ENCODE data around the gene RTN4. TPM values are rescaled to one million over a fixed set of nuclear protein-coding genes. Genes with fewer than 3 reads are reported as not detected.

Gene RTN4
- total RNA-seq, 2 donors from 2014 or later, result 180 to 225 TPM

GRCh38 chr2:54986264-54986663 lies 64.0 kb downstream of the RTN4 start:
- Histone ChIP-seq H3K4me1 (ENCODE audit: control insufficient read depth, insufficient read depth, low read length) (no peaks in the 10 kb centered on the region), H3K9ac (ENCODE audit: extremely low read depth, low read length, poor library complexity, severe bottlenecking) (no peak overlapping the region), H3K36me3 (ENCODE audit: control insufficient read depth, insufficient read depth, low read length) (peaks cover 57% of the 10 kb centered on the region), H3K4me3 (ENCODE audit: low read length) (no peak overlapping the region), H3K27ac (ENCODE audit: low read depth, low read length) (no peak overlapping the region), H3K27me3 (ENCODE audit: control insufficient read depth, insufficient read depth, low read length, poor library complexity, severe bottlenecking) (no peaks in the 10 kb centered on the region), H3K9me3 (ENCODE audit: control insufficient read depth, low read length) (no peaks in the 10 kb centered on the region)
- TF ChIP-seq, protein P1, sequence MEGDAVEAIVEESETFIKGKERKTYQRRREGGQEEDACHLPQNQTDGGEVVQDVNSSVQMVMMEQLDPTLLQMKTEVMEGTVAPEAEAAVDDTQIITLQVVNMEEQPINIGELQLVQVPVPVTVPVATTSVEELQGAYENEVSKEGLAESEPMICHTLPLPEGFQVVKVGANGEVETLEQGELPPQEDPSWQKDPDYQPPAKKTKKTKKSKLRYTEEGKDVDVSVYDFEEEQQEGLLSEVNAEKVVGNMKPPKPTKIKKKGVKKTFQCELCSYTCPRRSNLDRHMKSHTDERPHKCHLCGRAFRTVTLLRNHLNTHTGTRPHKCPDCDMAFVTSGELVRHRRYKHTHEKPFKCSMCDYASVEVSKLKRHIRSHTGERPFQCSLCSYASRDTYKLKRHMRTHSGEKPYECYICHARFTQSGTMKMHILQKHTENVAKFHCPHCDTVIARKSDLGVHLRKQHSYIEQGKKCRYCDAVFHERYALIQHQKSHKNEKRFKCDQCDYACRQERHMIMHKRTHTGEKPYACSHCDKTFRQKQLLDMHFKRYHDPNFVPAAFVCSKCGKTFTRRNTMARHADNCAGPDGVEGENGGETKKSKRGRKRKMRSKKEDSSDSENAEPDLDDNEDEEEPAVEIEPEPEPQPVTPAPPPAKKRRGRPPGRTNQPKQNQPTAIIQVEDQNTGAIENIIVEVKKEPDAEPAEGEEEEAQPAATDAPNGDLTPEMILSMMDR (conservative IDR thresholded peaks at IDR 0.05), result no peak
- Mint-ChIP-seq H3K9me3 (no peaks in the 10 kb centered on the region), H3K27me3 (ENCODE audit: insufficient read depth) (no peaks in the 10 kb centered on the region), H3K27ac (no peak overlapping the region), H3K4me3 (no peak overlapping the region), H3K4me1 (no peaks in the 10 kb centered on the region), H3K36me3 (ENCODE audit: low read depth) (peaks cover 36% of the 10 kb centered on the region)
- WGBS, 2 experiments (ENCODE audit: insufficient coverage in 1 of 2, insufficient read length in 1 of 2), result 95 to 98% methylated on average over 3 of the region's 3 CpGs
- DNase-seq, result no peak

DNA sequence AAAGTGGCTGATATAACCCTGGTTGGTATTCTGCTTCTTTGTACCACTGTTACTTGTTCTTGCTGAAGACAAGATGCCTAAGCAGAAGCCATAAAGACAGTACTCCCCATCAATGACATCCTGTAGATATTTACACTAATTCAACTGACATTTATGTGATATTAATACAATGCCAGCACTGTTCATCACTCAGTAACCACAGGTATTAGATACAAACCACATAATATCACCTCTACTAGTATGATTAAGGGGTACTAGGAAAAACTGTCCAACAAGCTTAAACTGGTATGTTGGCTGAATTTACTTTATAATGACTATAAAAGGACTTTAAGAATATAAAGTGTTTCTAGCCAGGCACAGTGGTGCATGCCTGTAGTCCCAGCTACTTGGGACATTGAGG lies 65.8 kb downstream of the RTN4 start:
- no peak for DNase-seq
- H3K27ac Mint-ChIP-seq, result no peak overlapping the region
- H3K36me3 Mint-ChIP-seq (ENCODE audit: low read depth), result peaks cover 42% of the 10 kb centered on the region
- no peak overlapping the region for H3K4me3 ChIP-seq (ENCODE audit: low read length)
- no peaks in the 10 kb centered on the region for H3K4me1 ChIP-seq (ENCODE audit: control insufficient read depth, insufficient read depth, low read length)
- H3K36me3 ChIP-seq (ENCODE audit: control insufficient read depth, insufficient read depth, low read length), result peaks cover 70% of the 10 kb centered on the region
- TF ChIP-seq, protein P1 (conservative IDR thresholded peaks at IDR 0.05), result no peak
- H3K9ac ChIP-seq (ENCODE audit: extremely low read depth, low read length, poor library complexity, severe bottlenecking), result no peak overlapping the region
- peaks cover 1% of the 10 kb centered on the region for H3K4me1 Mint-ChIP-seq
- no peaks in the 10 kb centered on the region for H3K9me3 ChIP-seq (ENCODE audit: control insufficient read depth, low read length)
- H3K4me3 Mint-ChIP-seq, result no peak overlapping the region
- no peak overlapping the region for H3K27ac ChIP-seq (ENCODE audit: low read depth, low read length)
- no peaks in the 10 kb centered on the region for H3K27me3 ChIP-seq (ENCODE audit: control insufficient read depth, insufficient read depth, low read length, poor library complexity, severe bottlenecking)
- H3K27me3 Mint-ChIP-seq (ENCODE audit: insufficient read depth), result no peaks in the 10 kb centered on the region
- H3K9me3 Mint-ChIP-seq, result no peaks in the 10 kb centered on the region

GRCh38 chr2:54983345-54984220 lies 66.7 kb downstream of the RTN4 start:
- Mint-ChIP-seq H3K4me3 (no peak overlapping the region), H3K27ac (peak overlapping the region; percentile 36), H3K36me3 (ENCODE audit: low read depth) (peaks cover 45% of the 10 kb centered on the region), H3K27me3 (ENCODE audit: insufficient read depth) (no peaks in the 10 kb centered on the region), H3K4me1 (peaks cover 1% of the 10 kb centered on the region), H3K9me3 (no peaks in the 10 kb centered on the region)
- TF ChIP-seq, protein P1 (conservative IDR thresholded peaks at IDR 0.05), result no peak
- Histone ChIP-seq H3K4me1 (ENCODE audit: control insufficient read depth, insufficient read depth, low read length) (no peaks in the 10 kb centered on the region), H3K27ac (ENCODE audit: low read depth, low read length) (no peak overlapping the region), H3K9me3 (ENCODE audit: control insufficient read depth, low read length) (no peaks in the 10 kb centered on the region), H3K27me3 (ENCODE audit: control insufficient read depth, insufficient read depth, low read length, poor library complexity, severe bottlenecking) (no peaks in the 10 kb centered on the region), H3K9ac (ENCODE audit: extremely low read depth, low read length, poor library complexity, severe bottlenecking) (no peak overlapping the region), H3K36me3 (ENCODE audit: control insufficient read depth, insufficient read depth, low read length) (peaks cover 72% of the 10 kb centered on the region), H3K4me3 (ENCODE audit: low read length) (no peak overlapping the region)
- WGBS, 2 experiments (ENCODE audit: insufficient coverage in 1 of 2, insufficient read length in 1 of 2), result 61 to 67% methylated on average over 3 of the region's 3 CpGs
- DNase-seq, result no peak
